ENCODE measurements around the gene IGHMBP2. TPM values are rescaled to one million over a fixed set of nuclear protein-coding genes. Genes with fewer than 3 reads are reported as not detected.

The IGHMBP2 gene
- total and polyA plus RNA-seq, 2 donors from 2014 or later, result 8.8 to 19.6 TPM

DNA sequence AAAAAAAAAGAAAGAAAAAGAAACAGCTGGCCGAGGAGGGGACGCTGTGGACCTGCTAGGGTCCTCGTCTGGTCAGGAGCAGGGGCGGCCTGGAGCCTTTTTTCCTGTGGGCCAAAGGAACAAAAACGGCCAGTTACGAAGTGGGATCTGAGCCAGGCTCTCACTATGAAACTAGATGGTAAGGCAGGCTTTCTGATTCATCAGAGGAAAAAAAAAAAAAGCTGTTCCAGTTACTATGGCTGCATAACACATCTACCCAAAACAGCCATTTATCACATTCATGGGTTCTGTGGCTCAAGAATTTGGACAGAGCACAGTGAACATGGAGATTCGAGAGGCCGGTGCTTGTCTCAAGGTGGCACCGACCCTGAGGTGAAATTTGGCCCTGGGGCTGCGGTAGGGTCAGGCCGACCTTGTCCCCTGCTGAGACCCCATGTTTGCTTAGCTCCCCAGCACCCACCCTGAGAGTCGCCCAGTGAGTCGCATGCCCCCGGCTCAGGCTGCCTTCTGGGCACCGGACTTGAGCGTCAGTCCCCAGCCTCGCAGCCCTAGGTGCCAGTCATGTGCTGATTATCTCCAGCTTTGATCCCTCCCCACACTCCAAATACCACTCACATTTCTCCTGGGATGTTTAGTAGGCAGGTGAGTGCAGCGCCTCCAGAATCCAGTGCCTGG, 42.9 kb downstream of the IGHMBP2 start:
- no peak overlapping the region for H3K4me3 ChIP-seq (ENCODE audit: low read length in 3 of 3)
- no peaks in the 10 kb centered on the region for H3K9me3 ChIP-seq (ENCODE audit: control insufficient read depth in 2 of 3, insufficient read depth in 1 of 3, low read length in 3 of 3)
- H3K27me3 ChIP-seq (ENCODE audit: control insufficient read depth, insufficient read depth, low read length), result no peaks in the 10 kb centered on the region
- FAIRE-seq (no peak), DNase-seq (peak in 4 of 5 donors; percentile 26 to 86 (median 73))
- H3K27ac ChIP-seq (ENCODE audit: low read depth in 2 of 2, low read length in 2 of 2), result no peak overlapping the region
- H3K9ac ChIP-seq (ENCODE audit: low read length in 3 of 3), result no peak overlapping the region
- intact Hi-C loops (cut with DNase I), result no loop called here
- TF ChIP-seq, protein P1, sequence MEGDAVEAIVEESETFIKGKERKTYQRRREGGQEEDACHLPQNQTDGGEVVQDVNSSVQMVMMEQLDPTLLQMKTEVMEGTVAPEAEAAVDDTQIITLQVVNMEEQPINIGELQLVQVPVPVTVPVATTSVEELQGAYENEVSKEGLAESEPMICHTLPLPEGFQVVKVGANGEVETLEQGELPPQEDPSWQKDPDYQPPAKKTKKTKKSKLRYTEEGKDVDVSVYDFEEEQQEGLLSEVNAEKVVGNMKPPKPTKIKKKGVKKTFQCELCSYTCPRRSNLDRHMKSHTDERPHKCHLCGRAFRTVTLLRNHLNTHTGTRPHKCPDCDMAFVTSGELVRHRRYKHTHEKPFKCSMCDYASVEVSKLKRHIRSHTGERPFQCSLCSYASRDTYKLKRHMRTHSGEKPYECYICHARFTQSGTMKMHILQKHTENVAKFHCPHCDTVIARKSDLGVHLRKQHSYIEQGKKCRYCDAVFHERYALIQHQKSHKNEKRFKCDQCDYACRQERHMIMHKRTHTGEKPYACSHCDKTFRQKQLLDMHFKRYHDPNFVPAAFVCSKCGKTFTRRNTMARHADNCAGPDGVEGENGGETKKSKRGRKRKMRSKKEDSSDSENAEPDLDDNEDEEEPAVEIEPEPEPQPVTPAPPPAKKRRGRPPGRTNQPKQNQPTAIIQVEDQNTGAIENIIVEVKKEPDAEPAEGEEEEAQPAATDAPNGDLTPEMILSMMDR (IDR thresholded peaks at IDR 0.05; ENCODE audit: borderline replicate concordance, extremely low read depth, insufficient read depth), result no peak
- H3K4me1 ChIP-seq (ENCODE audit: control insufficient read depth in 2 of 3, insufficient read depth in 2 of 3, low read depth in 1 of 3, low read length in 3 of 3), result no peaks in the 10 kb centered on the region
- no peaks in the 10 kb centered on the region for H3K36me3 ChIP-seq (ENCODE audit: control insufficient read depth in 2 of 3, insufficient read depth in 3 of 3, low read length in 3 of 3)

DNA sequence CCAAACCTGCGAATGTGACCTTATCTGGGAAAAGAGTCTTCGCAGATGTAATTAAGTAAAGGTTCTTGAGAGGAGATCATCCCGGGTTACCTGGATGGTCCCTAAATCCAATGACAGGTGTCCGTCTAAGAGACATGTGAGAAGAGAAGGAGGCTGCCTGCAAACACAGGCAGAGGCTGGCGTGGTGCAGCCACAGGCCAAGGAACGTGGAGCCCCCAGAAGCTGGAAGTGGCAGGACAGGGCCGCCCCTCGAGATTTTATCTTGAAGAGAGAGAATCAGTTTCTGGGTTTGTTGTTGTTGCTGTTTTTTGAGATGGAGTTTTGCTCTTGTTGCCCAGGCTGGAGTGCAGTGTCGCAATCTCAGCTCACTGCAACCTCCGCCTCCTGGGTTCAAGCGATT, 43.5 kb downstream of the IGHMBP2 start:
- Histone ChIP-seq H3K36me3 (ENCODE audit: control insufficient read depth in 2 of 3, insufficient read depth in 3 of 3, low read length in 3 of 3) (no peaks in the 10 kb centered on the region), H3K27ac (ENCODE audit: low read depth in 2 of 2, low read length in 2 of 2) (no peak overlapping the region), H3K27me3 (ENCODE audit: control insufficient read depth, insufficient read depth, low read length) (no peaks in the 10 kb centered on the region), H3K9me3 (ENCODE audit: control insufficient read depth in 2 of 3, insufficient read depth in 1 of 3, low read length in 3 of 3) (no peaks in the 10 kb centered on the region), H3K9ac (ENCODE audit: low read length in 3 of 3) (no peak overlapping the region), H3K4me1 (ENCODE audit: control insufficient read depth in 2 of 3, insufficient read depth in 2 of 3, low read depth in 1 of 3, low read length in 3 of 3) (no peaks in the 10 kb centered on the region), H3K4me3 (ENCODE audit: low read length in 3 of 3) (no peak overlapping the region)
- peak in 1 of 5 donors; percentile 54 for DNase-seq
- no peak for FAIRE-seq
- TF ChIP-seq, protein P1 (IDR thresholded peaks at IDR 0.05; ENCODE audit: borderline replicate concordance, extremely low read depth, insufficient read depth), result no peak
- intact Hi-C loops (cut with DNase I), result no loop called here

DNA sequence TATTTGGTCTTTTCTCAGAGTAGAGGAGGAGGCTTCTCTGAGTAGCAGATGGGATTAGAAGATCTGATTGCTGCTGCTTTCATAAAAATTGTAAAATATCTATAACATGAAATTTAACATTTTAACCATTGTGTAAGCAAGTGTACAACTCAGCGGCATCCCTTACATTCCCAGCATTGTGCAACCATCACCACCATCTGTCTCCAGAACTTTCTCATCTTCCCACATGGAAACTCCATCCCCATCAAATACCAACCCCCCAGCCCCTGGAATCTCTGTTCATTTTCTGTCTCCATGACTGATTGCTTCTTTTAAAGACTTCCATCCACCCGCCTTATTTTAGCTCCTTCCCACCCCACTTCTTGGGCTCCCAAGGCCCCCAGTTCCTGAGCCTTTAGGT, 44.8 kb downstream of the IGHMBP2 start:
- H3K9me3 ChIP-seq (ENCODE audit: control insufficient read depth in 2 of 3, insufficient read depth in 1 of 3, low read length in 3 of 3), result no peaks in the 10 kb centered on the region
- no peak for FAIRE-seq
- TF ChIP-seq, protein P1 (IDR thresholded peaks at IDR 0.05; ENCODE audit: borderline replicate concordance, extremely low read depth, insufficient read depth), result no peak
- no peaks in the 10 kb centered on the region for H3K36me3 ChIP-seq (ENCODE audit: control insufficient read depth in 2 of 3, insufficient read depth in 3 of 3, low read length in 3 of 3)
- H3K4me1 ChIP-seq (ENCODE audit: control insufficient read depth in 2 of 3, insufficient read depth in 2 of 3, low read depth in 1 of 3, low read length in 3 of 3), result no peaks in the 10 kb centered on the region
- no peaks in the 10 kb centered on the region for H3K27me3 ChIP-seq (ENCODE audit: control insufficient read depth, insufficient read depth, low read length)
- H3K9ac ChIP-seq (ENCODE audit: low read length in 3 of 3), result no peak overlapping the region
- intact Hi-C loops (cut with DNase I), result no loop called here
- DNase-seq, result no peak
- H3K4me3 ChIP-seq (ENCODE audit: low read length in 3 of 3), result no peak overlapping the region
- no peak overlapping the region for H3K27ac ChIP-seq (ENCODE audit: low read depth in 2 of 2, low read length in 2 of 2)

DNA sequence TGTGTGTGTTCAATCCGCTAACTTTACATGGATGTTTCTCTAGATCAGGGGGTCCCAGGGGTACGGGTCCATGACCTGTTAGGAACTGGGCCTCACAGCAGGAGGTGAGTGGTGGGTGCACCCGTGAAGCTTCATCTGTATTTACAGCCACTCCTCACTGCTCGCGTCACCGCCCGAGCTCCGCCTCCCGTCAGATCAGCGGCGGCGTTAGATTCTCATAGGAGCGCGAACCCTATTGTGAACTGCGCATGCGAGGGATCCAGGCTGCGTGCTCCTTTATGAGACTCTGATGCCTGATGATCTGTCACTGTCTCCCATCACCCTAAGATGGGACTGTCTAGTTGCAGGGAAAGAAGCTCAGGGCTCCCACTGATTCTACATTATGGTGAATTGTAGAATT, 45.2 kb downstream of the IGHMBP2 start:
- no peaks in the 10 kb centered on the region for H3K9me3 ChIP-seq (ENCODE audit: control insufficient read depth in 2 of 3, insufficient read depth in 1 of 3, low read length in 3 of 3)
- no peak overlapping the region for H3K9ac ChIP-seq (ENCODE audit: low read length in 3 of 3)
- FAIRE-seq (no peak), DNase-seq (no peak)
- H3K27ac ChIP-seq (ENCODE audit: low read depth in 2 of 2, low read length in 2 of 2), result no peak overlapping the region
- no peak overlapping the region for H3K4me3 ChIP-seq (ENCODE audit: low read length in 3 of 3)
- TF ChIP-seq, protein P1 (IDR thresholded peaks at IDR 0.05; ENCODE audit: borderline replicate concordance, extremely low read depth, insufficient read depth), result no peak
- no peaks in the 10 kb centered on the region for H3K36me3 ChIP-seq (ENCODE audit: control insufficient read depth in 2 of 3, insufficient read depth in 3 of 3, low read length in 3 of 3)
- no peaks in the 10 kb centered on the region for H3K27me3 ChIP-seq (ENCODE audit: control insufficient read depth, insufficient read depth, low read length)
- no peaks in the 10 kb centered on the region for H3K4me1 ChIP-seq (ENCODE audit: control insufficient read depth in 2 of 3, insufficient read depth in 2 of 3, low read depth in 1 of 3, low read length in 3 of 3)
- intact Hi-C loops (cut with DNase I), result no loop called here
